ENCODE data around the gene CALB2.

CALB2 gene

GRCh38 chr16:71396594-71396993 lies 38.1 kb downstream of the CALB2 start:
- DNase-seq: no peak

DNA sequence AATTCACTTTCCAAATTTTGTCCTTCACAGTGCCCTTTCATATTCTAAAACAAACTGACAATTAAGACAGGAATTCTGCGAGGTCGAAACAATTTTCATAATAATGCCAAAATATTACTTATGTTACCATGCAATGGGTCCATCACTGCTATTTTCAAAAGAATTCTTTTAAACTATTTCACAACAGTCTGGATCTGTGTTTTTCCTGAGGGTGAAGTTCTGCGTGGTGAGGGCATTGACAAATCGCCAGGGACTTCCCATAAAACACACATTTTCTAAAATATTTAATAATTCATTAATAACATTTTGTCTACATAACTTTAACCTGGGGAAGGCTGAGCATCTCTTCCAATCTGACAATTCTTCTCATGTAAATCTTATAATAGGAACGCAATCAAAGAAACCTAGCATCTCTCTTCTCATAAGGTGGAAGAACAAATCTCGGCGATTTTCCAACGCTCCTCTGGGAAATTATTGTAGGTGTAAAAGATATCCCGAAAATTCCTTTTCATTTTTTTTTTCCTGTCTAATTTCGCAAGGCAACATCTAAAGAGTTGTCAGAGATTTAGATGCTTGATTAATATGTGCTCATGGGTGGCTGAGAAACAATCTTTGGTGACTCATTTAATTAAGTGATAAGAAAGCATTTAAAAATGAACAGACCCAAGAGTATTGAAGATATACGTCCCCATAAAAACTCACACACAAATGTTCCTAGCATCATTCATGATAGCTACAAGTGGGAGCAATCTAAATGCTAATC lies 41.5 kb downstream of the CALB2 start:
- no peak for DNase-seq

DNA sequence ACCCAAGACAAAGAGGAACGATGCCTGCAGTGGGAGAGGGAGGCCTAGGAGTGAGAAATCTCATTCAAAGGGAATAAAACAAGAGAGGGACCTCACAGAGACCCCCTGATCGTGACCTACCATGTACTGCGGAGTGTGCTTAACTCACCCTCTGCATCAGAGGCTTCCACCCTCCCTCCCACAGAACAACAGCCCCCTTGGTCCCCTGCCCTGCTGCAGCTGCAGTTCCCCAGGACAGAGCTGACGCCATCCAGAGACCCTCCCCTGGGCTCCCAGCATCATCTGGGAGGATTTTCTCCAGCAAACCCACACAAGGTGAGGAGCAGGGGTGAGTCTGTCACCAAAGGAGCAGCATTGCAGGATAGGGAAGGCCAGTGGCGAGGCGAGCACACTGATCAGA lies 43.5 kb downstream of the CALB2 start:
- no peak for DNase-seq

GRCh38 chr16:71402674-71403073 lies 44.2 kb downstream of the CALB2 start:
- DNase-seq: no peak

DNA sequence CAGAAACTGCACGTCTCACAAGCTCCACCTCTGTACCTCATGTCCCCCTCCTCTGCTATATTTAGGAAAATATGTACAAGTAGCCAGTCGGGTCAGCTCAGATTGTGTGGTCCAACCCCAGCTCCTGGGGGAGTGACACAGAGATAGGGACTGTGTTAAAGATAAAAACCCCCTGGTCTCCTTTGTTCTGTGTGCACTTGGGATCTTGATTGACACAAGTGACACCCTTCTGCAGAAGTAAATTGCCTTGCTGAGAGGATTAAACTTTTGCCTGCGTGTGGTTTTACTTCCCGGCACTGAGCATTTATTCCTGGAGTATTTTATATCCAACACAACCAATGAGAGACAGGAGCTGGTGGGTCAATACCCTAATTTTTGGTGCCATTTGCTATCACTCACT lies 45.8 kb downstream of the CALB2 start:
- DNase-seq: no peak

GRCh38 chr16:71406316-71406715 lies 47.8 kb downstream of the CALB2 start:
- DNase-seq: no peak

DNA sequence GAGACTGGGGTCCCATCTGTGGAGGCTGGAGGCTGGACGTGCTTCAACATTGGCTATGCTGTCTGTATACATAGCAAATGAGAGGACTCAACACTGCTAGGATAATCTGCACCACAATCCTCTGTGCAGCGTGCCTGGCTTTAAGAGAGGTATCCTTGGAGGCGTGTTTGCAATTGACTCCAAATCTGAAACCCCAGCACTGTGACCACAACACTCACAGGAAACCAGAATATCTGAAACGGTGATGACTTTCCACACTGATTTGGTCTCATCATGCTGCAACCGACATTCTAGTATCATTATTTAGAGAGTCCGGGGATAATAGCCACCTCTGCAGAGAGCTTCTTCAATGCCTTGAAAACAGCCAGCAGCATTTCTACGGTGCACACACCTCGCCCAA lies 48.2 kb downstream of the CALB2 start:
- DNase-seq: no peak

DNA sequence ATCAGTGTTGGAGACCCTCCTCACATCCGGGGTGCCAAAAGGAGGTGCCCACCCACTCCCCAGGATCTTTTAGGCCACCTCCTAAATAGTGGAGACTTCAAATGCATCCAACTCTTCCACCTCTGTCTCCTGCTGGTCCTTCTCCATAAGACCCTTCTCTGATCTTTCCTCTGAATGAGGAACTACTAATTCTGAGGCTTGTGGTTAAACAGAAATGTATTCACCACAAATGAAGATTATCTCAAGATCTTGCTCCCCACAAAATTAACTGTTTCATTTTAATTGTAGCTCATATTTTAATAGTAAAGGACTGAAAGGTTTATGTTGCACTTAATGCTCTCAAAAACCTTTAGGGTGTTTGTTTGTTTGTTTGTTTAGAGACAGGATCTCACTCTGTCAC lies 49.2 kb downstream of the CALB2 start:
- no peak for DNase-seq

GRCh38 chr16:71408536-71408935 lies 50.0 kb downstream of the CALB2 start:
- DNase-seq: no peak

- no peak for DNase-seq
These were observed 50.7 kb downstream of the CALB2 start for GRCh38 chr16:71409011-71409775.

DNA sequence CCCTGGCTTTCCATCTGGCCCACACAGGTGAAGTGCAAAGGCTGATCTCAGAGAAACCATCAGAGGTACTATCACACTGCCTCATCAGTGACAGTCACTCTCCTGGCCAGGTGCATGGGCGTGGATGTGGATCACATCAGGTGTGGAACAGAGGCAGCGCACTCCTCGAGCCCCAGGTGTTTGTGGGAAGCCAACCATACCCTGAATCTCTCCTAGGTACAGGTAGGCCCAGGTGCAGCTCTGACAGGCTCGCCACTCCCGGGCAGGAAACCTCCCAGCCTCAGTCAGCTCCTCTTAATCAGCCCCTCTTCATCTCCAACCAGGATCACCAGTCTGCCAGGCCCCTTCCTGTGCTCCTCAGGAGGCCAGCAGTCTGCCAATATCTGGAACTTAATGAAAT lies 51.6 kb downstream of the CALB2 start:
- no peak for DNase-seq

GRCh38 chr16:71412270-71413160 lies 54.0 kb downstream of the CALB2 start:
- DNase-seq: peak; percentile 49 to 89

GRCh38 chr16:71413341-71413740 lies 54.8 kb downstream of the CALB2 start:
- DNase-seq: no peak

DNA sequence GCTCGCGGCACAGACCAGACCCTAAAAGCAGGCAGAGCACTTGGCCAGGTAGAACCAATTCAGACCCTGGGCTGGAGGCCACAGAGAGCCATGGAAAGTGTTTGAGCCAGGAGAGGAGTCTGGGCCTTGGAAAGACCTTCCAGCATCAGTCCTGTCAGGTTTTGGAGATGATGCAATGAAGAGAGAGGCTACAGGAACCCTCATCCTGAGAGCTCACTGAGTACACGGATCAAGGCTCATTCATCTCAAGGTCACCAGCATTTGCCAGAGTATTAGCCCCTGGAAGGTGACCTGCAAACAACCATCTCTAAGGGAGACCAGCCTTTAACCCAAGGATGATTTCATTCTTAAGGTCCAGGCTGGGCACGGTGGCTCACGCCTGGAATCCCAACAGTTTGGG lies 55.5 kb downstream of the CALB2 start:
- no peak for DNase-seq

- peak; percentile 9 to 28 for DNase-seq
These were observed 63.4 kb downstream of the CALB2 start for GRCh38 chr16:71421911-71422310.

DNA sequence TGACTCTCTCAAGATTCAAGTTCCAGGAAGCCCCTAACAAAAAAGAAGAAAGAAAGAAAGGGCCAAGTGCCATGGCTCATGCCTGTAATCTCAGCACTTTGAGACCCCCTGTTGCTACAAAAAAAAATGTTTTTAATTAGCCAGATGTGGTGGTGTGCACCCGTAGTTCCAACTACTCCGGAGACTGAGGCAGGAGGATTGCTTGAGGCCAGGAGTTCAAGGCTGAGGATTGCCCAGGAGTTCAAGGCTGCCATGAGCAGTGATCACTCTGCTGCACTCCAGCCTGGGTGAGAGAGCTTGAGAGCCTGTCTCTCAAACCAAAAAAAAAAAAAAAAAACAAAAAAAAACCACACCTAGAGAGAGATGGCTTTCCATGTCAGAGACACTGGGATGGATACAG lies 64.5 kb downstream of the CALB2 start:
- no peak for DNase-seq

DNA sequence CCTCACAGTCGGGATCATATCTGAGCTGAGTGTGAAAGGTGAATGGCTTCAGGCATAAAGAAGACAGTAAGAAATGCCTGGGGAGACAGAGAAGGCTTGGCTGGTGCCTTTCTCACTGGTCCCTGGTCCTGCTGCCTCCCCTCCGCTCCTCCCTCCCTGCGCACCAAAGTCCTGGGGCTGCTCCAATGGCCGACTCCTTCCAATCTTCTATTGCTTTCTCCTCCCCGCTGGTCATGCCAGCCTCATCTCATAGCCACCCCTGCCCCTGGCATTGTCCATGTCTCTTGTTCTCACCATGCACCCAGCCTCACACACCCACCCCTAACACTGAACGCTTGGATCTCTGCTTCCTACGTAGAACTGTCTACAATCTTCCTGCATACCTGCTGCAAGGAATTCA lies 65.3 kb downstream of the CALB2 start:
- no peak for DNase-seq

DNA sequence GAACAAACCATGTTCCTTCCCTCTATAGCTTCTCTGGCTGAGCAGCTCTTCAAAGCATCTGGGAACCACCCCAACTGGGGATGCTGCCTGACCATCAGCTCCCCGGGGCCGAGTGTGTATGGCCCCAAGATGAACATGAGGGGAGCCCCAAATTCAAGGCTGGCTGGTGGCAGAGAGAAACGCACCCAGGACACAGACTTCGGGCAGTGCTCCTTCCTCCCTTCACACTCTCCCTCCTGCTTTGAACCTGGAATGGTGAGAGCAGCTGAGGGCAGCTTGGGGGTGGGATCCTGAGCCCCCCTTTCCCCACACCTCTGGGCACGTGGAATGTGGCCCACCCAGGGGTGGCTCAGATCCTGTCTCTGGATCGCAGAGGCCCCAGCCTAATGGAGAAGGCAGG lies 66.1 kb downstream of the CALB2 start:
- DNase-seq: no peak

DNA sequence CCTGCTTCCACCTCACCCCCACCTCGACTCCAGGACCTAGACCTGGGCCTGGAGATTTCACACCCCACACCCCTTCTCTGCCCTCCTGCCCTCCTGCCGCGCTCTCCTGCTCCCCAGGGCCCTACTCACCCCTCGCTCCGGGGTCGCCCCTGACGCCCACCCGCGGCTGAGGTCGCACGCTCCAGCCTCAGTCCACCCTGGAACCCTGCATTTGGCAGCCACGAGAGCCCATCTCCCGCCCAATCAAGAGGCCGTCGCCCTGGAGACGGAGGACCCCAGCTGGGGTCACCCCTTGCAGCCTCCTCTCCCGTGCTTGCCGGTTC lies 67.2 kb downstream of the CALB2 start:
- no peak for DNase-seq

- DNase-seq: no peak
These were observed 67.8 kb downstream of the CALB2 start for GRCh38 chr16:71426069-71426879.

DNA sequence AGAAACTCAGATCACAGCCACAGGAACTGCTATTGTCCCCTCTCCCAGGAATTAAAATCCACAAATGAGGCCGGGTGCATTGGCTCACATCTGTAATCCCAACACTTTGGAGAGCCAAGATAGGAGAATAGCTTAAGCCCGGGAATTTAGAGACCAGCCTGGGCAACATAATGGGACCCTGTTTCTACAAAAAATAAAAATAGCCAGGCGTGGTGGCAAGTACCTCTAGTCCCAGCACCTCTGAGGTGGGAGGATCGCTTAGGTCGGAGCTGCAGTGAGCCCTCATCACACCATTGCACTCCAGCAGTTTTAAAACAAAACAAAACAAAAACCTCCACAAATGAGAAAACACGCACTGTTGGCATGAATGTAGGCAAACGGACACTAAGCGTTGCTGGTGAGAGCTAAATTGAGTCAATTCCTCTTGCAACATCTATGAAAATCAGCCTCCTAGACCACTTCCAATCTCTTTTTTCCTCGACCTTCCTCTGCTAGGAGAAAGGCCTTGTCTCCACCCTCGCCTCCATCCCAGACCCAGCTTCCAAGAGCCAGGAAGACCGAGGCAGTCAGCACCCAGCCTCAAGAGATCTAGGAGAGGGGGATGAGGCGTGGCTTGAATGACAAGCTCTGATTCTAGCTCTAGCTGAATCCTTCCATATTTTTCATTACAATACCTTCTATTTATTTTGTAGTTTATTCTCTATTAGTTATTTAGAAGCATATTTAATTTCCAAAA lies 68.5 kb downstream of the CALB2 start:
- no peak for DNase-seq

- no peak for DNase-seq
These were observed 69.9 kb downstream of the CALB2 start for GRCh38 chr16:71428385-71428784.
